HepG2 (cell line): ENCODE data around the gene RREB1. TPM values are rescaled to one million over a fixed set of nuclear protein-coding genes. Genes with fewer than 3 reads are reported as not detected.

Source experiments
- ATAD3A ChIP-seq: sonication (generic); formaldehyde crosslinking; IDR thresholded peaks from 2 replicates; pipeline ENCODE4 v1.4.0; 2020; ENCODE audit warnings: missing genetic modification reagents
- ATF2 ChIP-seq: sonication (generic); formaldehyde crosslinking; IDR thresholded peaks from 2 replicates; pipeline ENCODE4 v1.4.0; 2020; ENCODE audit warnings: missing genetic modification reagents
- ATF7 ChIP-seq, 2 experiments: fragments of 450-650 bp in 1 of 2; sonication (generic) in 1 of 2; formaldehyde crosslinking in 1 of 2; IDR thresholded peaks; 2 replicates each; pipeline versions ENCODE4 v1.4.0 to v1.6.1; 2016 to 2020; ENCODE audit warnings: antibody characterized with exemption in 1 of 2, mild to moderate bottlenecking in 1 of 2, missing genetic modification reagents in 1 of 2
- BCLAF1 ChIP-seq: fragments of 450-650 bp; IDR thresholded peaks from 2 replicates; pipeline ENCODE4 v1.6.1; 2017; ENCODE audit warnings: mild to moderate bottlenecking
- CBX5 ChIP-seq: sonication (generic); formaldehyde crosslinking; IDR thresholded peaks from 2 replicates; pipeline ENCODE4 v1.4.0; 2020; ENCODE audit warnings: missing genetic modification reagents, borderline replicate concordance
- CREB1 ChIP-seq, 2 experiments: fragments of 450-650 bp in 1 of 2; IDR thresholded peaks; 2 replicates each; pipeline ENCODE4 v1.6.1; 2016 to 2017; ENCODE audit warnings: control low read depth in 1 of 2, mild to moderate bottlenecking in 1 of 2, missing compliant biosample characterization in 1 of 2, missing genetic modification characterization in 1 of 2
- GRHL1 ChIP-seq: sonication (generic); formaldehyde crosslinking; conservative IDR thresholded peaks from 2 replicates; pipeline ENCODE4 v1.8.0; 2022; ENCODE audit warnings: missing genetic modification reagents
- HCFC1 ChIP-seq: fragments of 150-350 bp; IDR thresholded peaks from 2 replicates; pipeline ENCODE4 v1.6.1; 2014; ENCODE audit warnings: low read depth, low read length
- HNRNPLL ChIP-seq: fragments of 200-400 bp; formaldehyde crosslinking; IDR thresholded peaks from 2 replicates; pipeline ENCODE4 v1.6.1; 2017; ENCODE audit warnings: mild to moderate bottlenecking, low read depth, low read length; ENCODE audit not compliant: poor library complexity, severe bottlenecking
- KLF9 ChIP-seq: IDR thresholded peaks from 2 replicates; pipeline ENCODE4 v1.6.1; 2016; ENCODE audit warnings: low read depth
- MXD3 ChIP-seq: IDR thresholded peaks from 2 replicates; pipeline ENCODE4 v1.6.1; 2016; ENCODE audit warnings: mild to moderate bottlenecking, missing biosample characterization, missing genetic modification reagents
- NBN ChIP-seq: fragments of 450-650 bp; conservative IDR thresholded peaks from 2 replicates; pipeline ENCODE4 v1.6.1; 2017
- NR2F1 ChIP-seq, 2 experiments: fragments of 450-650 bp in 1 of 2; formaldehyde crosslinking in 1 of 2; IDR thresholded peaks; 2 replicates each; pipeline versions ENCODE4 v1.5.0 to v1.6.1; 2016 to 2020; ENCODE audit warnings: mild to moderate bottlenecking in 1 of 2, missing compliant biosample characterization in 1 of 2, missing genetic modification reagents in 1 of 2, moderate library complexity in 1 of 2
- NRL ChIP-seq: sonication (generic); formaldehyde crosslinking; IDR thresholded peaks from 2 replicates; pipeline ENCODE4 v1.5.0; 2020; ENCODE audit warnings: missing genetic modification reagents, mild to moderate bottlenecking, moderate library complexity, borderline replicate concordance
- PHF21A ChIP-seq: sonication (generic); formaldehyde crosslinking; IDR thresholded peaks from 2 replicates; pipeline ENCODE4 v1.5.0; 2020; ENCODE audit warnings: mild to moderate bottlenecking, missing genetic modification reagents
- RFXANK ChIP-seq: IDR thresholded peaks from 2 replicates; pipeline ENCODE4 v1.6.1; 2016
- SP4 ChIP-seq: sonication (generic); formaldehyde crosslinking; IDR thresholded peaks from 2 replicates; pipeline ENCODE4 v1.8.1; 2023; ENCODE audit warnings: mild to moderate bottlenecking, missing genetic modification reagents
- SRY ChIP-seq: sonication (generic); formaldehyde crosslinking; IDR thresholded peaks from 2 replicates; pipeline ENCODE4 v1.8.0; 2022; ENCODE audit warnings: mild to moderate bottlenecking, missing genetic modification reagents
- ZBTB1 ChIP-seq: sonication (generic); formaldehyde crosslinking; IDR thresholded peaks from 2 replicates; pipeline ENCODE4 v1.4.0; 2020; ENCODE audit warnings: missing genetic modification reagents, borderline replicate concordance
- ZBTB7A ChIP-seq: sonication (generic); formaldehyde crosslinking; IDR thresholded peaks from 2 replicates; pipeline ENCODE4 v1.8.0; 2022; ENCODE audit warnings: mild to moderate bottlenecking, missing genetic modification reagents
- ZNF317 ChIP-seq: sonication (generic); formaldehyde crosslinking; IDR thresholded peaks from 2 replicates; pipeline ENCODE4 v1.5.0; 2020; ENCODE audit warnings: mild to moderate bottlenecking, missing genetic modification reagents
- ZNF607 ChIP-seq: sonication (generic); formaldehyde crosslinking; IDR thresholded peaks from 2 replicates; pipeline ENCODE4 v1.5.1; 2020; ENCODE audit warnings: missing genetic modification reagents, mild to moderate bottlenecking, borderline replicate concordance
- ZNF782 ChIP-seq: sonication (generic); formaldehyde crosslinking; IDR thresholded peaks from 2 replicates; pipeline ENCODE4 v1.4.0; 2020; ENCODE audit warnings: missing genetic modification reagents, mild to moderate bottlenecking, borderline replicate concordance
- ZNF839 ChIP-seq: sonication (generic); formaldehyde crosslinking; IDR thresholded peaks from 2 replicates; pipeline ENCODE4 v1.4.0; 2020; ENCODE audit warnings: missing genetic modification reagents, mild to moderate bottlenecking, borderline replicate concordance
- polyA plus RNA-seq, 8 experiments: library from polyadenylated mRNA; depleted of rRNA in 3 of 8; stranded (reverse) in 7 of 8; unstranded in 1 of 8; fragments of >200 nt; fragmentation: Illumina TruSeq in 4 of 8; extraction: Trizol in 4 of 8; gene quantifications; 2 replicates each; pipeline versions ENCODE4 v1.2.1 to v1.2.3, GENCODE V29; 2011 to 2016; ENCODE audit warnings: low read depth in 4 of 8, missing spikeins in 1 of 8, mixed read lengths in 1 of 8; ENCODE audit not compliant: insufficient read depth in 1 of 8
- total RNA-seq, 5 experiments: library from RNA; depleted of rRNA; stranded (reverse); fragments of >200 nt; fragmentation: Illumina TruSeq; extraction: Trizol; gene quantifications; 2 replicates each; pipeline ENCODE4 v1.2.3, GENCODE V29; 2016; ENCODE audit warnings: low read depth in 1 of 5

Gene RREB1
- total and polyA plus RNA-seq, 2 of the 13 experiments (the other 11 are each of a cell fraction or from before 2014, with no cell fraction given) = 6.1 to 23.2 TPM

- TF ChIP-seq SP4 (CRISPR knock-in tag) (peak; percentile 68), HCFC1 (no peak), ATF7 (IDR thresholded peaks at IDR 0.05) (no peak), ATF7 (CRISPR knock-in tag; IDR thresholded peaks at IDR 0.05) (no peak), ZNF782 (CRISPR knock-in tag) (peak; percentile 32; the same call in 1 of the 2 replicates), ATAD3A (CRISPR knock-in tag) (no peak), ZNF607 (CRISPR knock-in tag) (peak; percentile 71), NBN (no peak), MXD3 (CRISPR knock-in tag) (peak; percentile 96), ZBTB1 (no peak; the same call in 1 of the 2 replicates), ZNF839 (CRISPR knock-in tag) (no peak), ZNF317 (CRISPR knock-in tag) (peak; percentile 81), RFXANK (no peak; the same call in 1 of the 2 replicates), ZBTB7A (CRISPR knock-in tag) (peak; percentile 86), CREB1 (IDR thresholded peaks at IDR 0.05) (no peak), CREB1 (CRISPR knock-in tag; IDR thresholded peaks at IDR 0.05) (no peak), HNRNPLL (peak; percentile 58), NRL (CRISPR knock-in tag) (peak; percentile 87; the same call in 1 of the 2 replicates), BCLAF1 (no peak), PHF21A (CRISPR knock-in tag) (peak; percentile 66), ATF2 (CRISPR knock-in tag) (peak; percentile 52; the same call in 1 of the 2 replicates), NR2F1 (CRISPR knock-in tag; IDR thresholded peaks at IDR 0.05) (peak; percentile 65 to 81), CBX5 (CRISPR knock-in tag) (peak; percentile 34; the same call in 1 of the 2 replicates), SRY (CRISPR knock-in tag) (peak; percentile 94; the same call in 1 of the 2 replicates), KLF9 (CRISPR knock-in tag) (no peak), GRHL1 (CRISPR knock-in tag) (no peak)
These were observed 33.0 kb downstream of the RREB1 start (continued) for GRCh38 chr6:7140631-7141378.
